Measurements from ENCODE around the gene LIPJ.

LIPJ gene

GRCh38 chr10:88592906-88593305 lies 6.3 kb downstream of the LIPJ start:
- Histone ChIP-seq H2AK5ac (ENCODE audit: low read depth, low read length) (no peak overlapping the region), H3K4me3 (ENCODE audit: low read length in 2 of 2) (no peak overlapping the region), H2BK5ac (ENCODE audit: low read length) (no peak overlapping the region), H2AFZ (ENCODE audit: low read length) (no peak overlapping the region), H3K4me2 (ENCODE audit: insufficient read depth, low read length, poor library complexity, severe bottlenecking) (no peak overlapping the region), H4K8ac (ENCODE audit: low read depth, low read length) (no peak overlapping the region), H3K27ac (replicated peaks; ENCODE audit: low read length) (no peak overlapping the region), H4K91ac (ENCODE audit: low read depth, low read length, poor library complexity) (no peak overlapping the region), H3K4me1 (ENCODE audit: control insufficient read depth in 2 of 2, insufficient read depth in 1 of 2, low read depth in 1 of 2, low read length in 2 of 2) (no peaks in the 10 kb centered on the region), H3K14ac (ENCODE audit: low read length) (no peak overlapping the region), H3K36me3 (replicated peaks in 1 of 2; ENCODE audit: control insufficient read depth in 2 of 2, insufficient read depth in 2 of 2, low read length in 2 of 2) (no peaks in the 10 kb centered on the region), H2BK120ac (ENCODE audit: low read depth, low read length) (no peak overlapping the region), H3K9me3 (replicated peaks in 1 of 2; ENCODE audit: control insufficient read depth in 2 of 2, insufficient read depth in 1 of 2, low read depth in 1 of 2, low read length in 2 of 2) (no peaks in the 10 kb centered on the region), H3K18ac (ENCODE audit: low read length) (no peak overlapping the region), H3K23ac (ENCODE audit: low read depth, low read length, poor library complexity) (no peak overlapping the region), H3K4ac (ENCODE audit: low read length) (no peak overlapping the region), H3K9ac (ENCODE audit: low read depth, low read length, poor library complexity) (no peak overlapping the region), H2BK15ac (ENCODE audit: low read length) (no peak overlapping the region), H3K27me3 (ENCODE audit: control insufficient read depth in 3 of 3, insufficient read depth in 3 of 3, low read depth in 1 of 3, low read length in 3 of 3) (no peaks in the 10 kb centered on the region), H3K79me1 (ENCODE audit: low read depth, low read length) (no peaks in the 10 kb centered on the region), H2BK12ac (ENCODE audit: low read length) (no peak overlapping the region)
- no peak for DNase-seq (ENCODE audit: low spot score)
- no CpG with 5 or more reads among the region's 2 CpGs for WGBS, 2 donors (ENCODE audit: extremely low coverage in 2 of 2, insufficient read length in 2 of 2, insufficient replicate concordance in 1 of 2)

- WGBS, 2 donors (ENCODE audit: extremely low coverage in 2 of 2, insufficient read length in 2 of 2, insufficient replicate concordance in 1 of 2): no CpG with 5 or more reads among the region's 1 CpG
- Histone ChIP-seq H3K4ac (ENCODE audit: low read length) (no peak overlapping the region), H3K9me3 (replicated peaks in 1 of 2; ENCODE audit: control insufficient read depth in 2 of 2, insufficient read depth in 1 of 2, low read depth in 1 of 2, low read length in 2 of 2) (no peaks in the 10 kb centered on the region)
Measured at GRCh38 chr10:88594482-88594881, 7.9 kb downstream of the LIPJ start.

GRCh38 chr10:88598055-88598454 lies 11.5 kb downstream of the LIPJ start:
- Histone ChIP-seq H3K4ac (ENCODE audit: low read length) (no peak overlapping the region), H3K14ac (ENCODE audit: low read length) (no peak overlapping the region), H2BK120ac (ENCODE audit: low read depth, low read length) (no peak overlapping the region), H3K4me1 (ENCODE audit: control insufficient read depth in 2 of 2, insufficient read depth in 1 of 2, low read depth in 1 of 2, low read length in 2 of 2) (no peaks in the 10 kb centered on the region), H3K27ac (replicated peaks; ENCODE audit: low read length) (no peak overlapping the region), H3K27me3 (ENCODE audit: control insufficient read depth in 3 of 3, insufficient read depth in 3 of 3, low read depth in 1 of 3, low read length in 3 of 3) (no peaks in the 10 kb centered on the region), H2BK12ac (ENCODE audit: low read length) (no peak overlapping the region), H3K4me3 (ENCODE audit: low read length in 2 of 2) (no peak overlapping the region), H3K4me2 (ENCODE audit: insufficient read depth, low read length, poor library complexity, severe bottlenecking) (no peak overlapping the region), H2BK5ac (ENCODE audit: low read length) (no peak overlapping the region), H2AK5ac (ENCODE audit: low read depth, low read length) (no peak overlapping the region), H4K91ac (ENCODE audit: low read depth, low read length, poor library complexity) (no peak overlapping the region), H3K23ac (ENCODE audit: low read depth, low read length, poor library complexity) (no peak overlapping the region), H2AFZ (ENCODE audit: low read length) (no peak overlapping the region), H3K79me1 (ENCODE audit: low read depth, low read length) (no peaks in the 10 kb centered on the region), H3K36me3 (replicated peaks in 1 of 2; ENCODE audit: control insufficient read depth in 2 of 2, insufficient read depth in 2 of 2, low read length in 2 of 2) (no peaks in the 10 kb centered on the region), H4K8ac (ENCODE audit: low read depth, low read length) (no peak overlapping the region), H3K9me3 (replicated peaks in 1 of 2; ENCODE audit: control insufficient read depth in 2 of 2, insufficient read depth in 1 of 2, low read depth in 1 of 2, low read length in 2 of 2) (no peaks in the 10 kb centered on the region), H2BK15ac (ENCODE audit: low read length) (no peak overlapping the region), H3K9ac (ENCODE audit: low read depth, low read length, poor library complexity) (no peak overlapping the region), H3K18ac (ENCODE audit: low read length) (no peak overlapping the region)
- DNase-seq (ENCODE audit: low spot score): no peak
- WGBS, 2 donors (ENCODE audit: extremely low coverage in 2 of 2, insufficient read length in 2 of 2, insufficient replicate concordance in 1 of 2): no CpG with 5 or more reads among the region's 1 CpG

More at GRCh38 chr10:88594482-88594881, 7.9 kb downstream of the LIPJ start:
- Histone ChIP-seq H3K14ac (ENCODE audit: low read length) (no peak overlapping the region), H2BK120ac (ENCODE audit: low read depth, low read length) (no peak overlapping the region), H4K91ac (ENCODE audit: low read depth, low read length, poor library complexity) (no peak overlapping the region), H3K4me3 (ENCODE audit: low read length in 2 of 2) (no peak overlapping the region), H3K9ac (ENCODE audit: low read depth, low read length, poor library complexity) (no peak overlapping the region), H3K18ac (ENCODE audit: low read length) (no peak overlapping the region), H3K36me3 (replicated peaks in 1 of 2; ENCODE audit: control insufficient read depth in 2 of 2, insufficient read depth in 2 of 2, low read length in 2 of 2) (no peaks in the 10 kb centered on the region), H3K23ac (ENCODE audit: low read depth, low read length, poor library complexity) (no peak overlapping the region), H3K4me2 (ENCODE audit: insufficient read depth, low read length, poor library complexity, severe bottlenecking) (no peak overlapping the region), H2BK12ac (ENCODE audit: low read length) (no peak overlapping the region), H4K8ac (ENCODE audit: low read depth, low read length) (no peak overlapping the region), H3K27me3 (ENCODE audit: control insufficient read depth in 3 of 3, insufficient read depth in 3 of 3, low read depth in 1 of 3, low read length in 3 of 3) (no peaks in the 10 kb centered on the region), H3K79me1 (ENCODE audit: low read depth, low read length) (no peaks in the 10 kb centered on the region), H2AK5ac (ENCODE audit: low read depth, low read length) (no peak overlapping the region), H3K27ac (replicated peaks; ENCODE audit: low read length) (no peak overlapping the region), H2BK15ac (ENCODE audit: low read length) (no peak overlapping the region), H2BK5ac (ENCODE audit: low read length) (no peak overlapping the region), H2AFZ (ENCODE audit: low read length) (no peak overlapping the region), H3K4me1 (ENCODE audit: control insufficient read depth in 2 of 2, insufficient read depth in 1 of 2, low read depth in 1 of 2, low read length in 2 of 2) (no peaks in the 10 kb centered on the region)
- no peak for DNase-seq (ENCODE audit: low spot score)

GRCh38 chr10:88608052-88608732 lies 21.6 kb downstream of the LIPJ start:
- no peak overlapping the region for H4K8ac ChIP-seq (ENCODE audit: low read depth, low read length)
- no peak overlapping the region for H3K14ac ChIP-seq (ENCODE audit: low read length)
- no peak overlapping the region for H2BK15ac ChIP-seq (ENCODE audit: low read length)
- no peak overlapping the region for H2BK5ac ChIP-seq (ENCODE audit: low read length)
- no peak overlapping the region for H2AK5ac ChIP-seq (ENCODE audit: low read depth, low read length)
- no peak overlapping the region for H3K27ac ChIP-seq (replicated peaks; ENCODE audit: low read length)
- H3K36me3 ChIP-seq (replicated peaks in 1 of 2; ENCODE audit: control insufficient read depth in 2 of 2, insufficient read depth in 2 of 2, low read length in 2 of 2): no peaks in the 10 kb centered on the region
- no peak overlapping the region for H3K18ac ChIP-seq (ENCODE audit: low read length)
- no peak overlapping the region for H3K4me2 ChIP-seq (ENCODE audit: insufficient read depth, low read length, poor library complexity, severe bottlenecking)
- no peaks in the 10 kb centered on the region for H3K27me3 ChIP-seq (ENCODE audit: control insufficient read depth in 3 of 3, insufficient read depth in 3 of 3, low read depth in 1 of 3, low read length in 3 of 3)
- H4K91ac ChIP-seq (ENCODE audit: low read depth, low read length, poor library complexity): no peak overlapping the region
- DNase-seq (ENCODE audit: low spot score): no peak
- no peak overlapping the region for H2BK120ac ChIP-seq (ENCODE audit: low read depth, low read length)
- H3K79me1 ChIP-seq (ENCODE audit: low read depth, low read length): no peaks in the 10 kb centered on the region
- H3K4me1 ChIP-seq (ENCODE audit: control insufficient read depth in 2 of 2, insufficient read depth in 1 of 2, low read depth in 1 of 2, low read length in 2 of 2): no peaks in the 10 kb centered on the region
- no peak overlapping the region for H3K9ac ChIP-seq (ENCODE audit: low read depth, low read length, poor library complexity)
- H3K4me3 ChIP-seq (ENCODE audit: low read length in 2 of 2): no peak overlapping the region
- WGBS, 2 donors (ENCODE audit: extremely low coverage in 2 of 2, insufficient read length in 2 of 2, insufficient replicate concordance in 1 of 2): no CpG with 5 or more reads among the region's 6 CpGs
- H2AFZ ChIP-seq (ENCODE audit: low read length): no peak overlapping the region
- no peak overlapping the region for H3K4ac ChIP-seq (ENCODE audit: low read length)
- H3K9me3 ChIP-seq (replicated peaks in 1 of 2; ENCODE audit: control insufficient read depth in 2 of 2, insufficient read depth in 1 of 2, low read depth in 1 of 2, low read length in 2 of 2): no peaks in the 10 kb centered on the region
- H2BK12ac ChIP-seq (ENCODE audit: low read length): no peak overlapping the region
- H3K23ac ChIP-seq (ENCODE audit: low read depth, low read length, poor library complexity): no peak overlapping the region
